Left lung (tissue), 10 donors: ENCODE measurements around the gene TMEM143. TPM values are rescaled to one million over a fixed set of nuclear protein-coding genes. Genes with fewer than 3 reads are reported as not detected.
A peak's percentile ranks its signal among the peaks of the same experiment; 100 is the strongest.

Experiments
- ATAC-seq: fragments of 200-7000 bp; cut with Tn5 transposase; one replicate; pipeline ENCODE4 v1.9.1; 2020; ENCODE audit warnings: moderate library complexity
- DNase-seq, 4 donors: peaks; one replicate each; pipeline ENCODE4 v3.0.0-alpha.2; 2013 to 2020
- H3K27ac ChIP-seq, 2 donors: fragments of 200-600 bp; sonication (generic) in 1 of 2; one replicate each; pipeline versions ENCODE4 v1.5.0 to v1.8.0; 2020 to 2021
- H3K27me3 ChIP-seq, 2 donors: fragments of 200-600 bp; sonication (generic) in 1 of 2; one replicate each; pipeline versions ENCODE4 v1.5.0 to v1.8.0; 2020 to 2021
- H3K36me3 ChIP-seq, 2 donors: fragments of 200-600 bp; sonication (generic) in 1 of 2; one replicate each; pipeline versions ENCODE4 v1.5.0 to v1.8.0; 2020 to 2021
- H3K4me1 ChIP-seq, 2 donors: fragments of 200-600 bp; one replicate each; pipeline ENCODE4 v1.8.0; 2021
- H3K4me3 ChIP-seq, 2 donors: fragments of 200-600 bp; sonication (generic) in 1 of 2; one replicate each; pipeline versions ENCODE4 v1.5.0 to v1.8.0; 2020 to 2021; ENCODE audit warnings: mild to moderate bottlenecking in 1 of 2
- H3K9me3 ChIP-seq, 2 donors: fragments of 200-600 bp; sonication (generic) in 1 of 2; one replicate each; pipeline versions ENCODE4 v1.5.0 to v1.8.0; 2020 to 2021
- CTCF ChIP-seq, 2 donors: fragments of 200-600 bp; sonication (generic) in 1 of 2; IDR thresholded peaks; one replicate each; pipeline versions ENCODE4 v1.5.0 to v1.8.0; 2021; ENCODE audit warnings: antibody characterized with exemption in 2 of 2
- intact Hi-C, 2 donors: fragments of 100-400 bp; cut with DNase I; formaldehyde crosslinking; loops; one replicate each; pipeline versions ENCODE4 v1.11.2 to v1.14.2; 2022
- polyA plus RNA-seq, 6 donors: library from polyadenylated mRNA; unstranded; fragments of 120-200 nt; gene quantifications; one replicate each; pipeline ENCODE4 v1.2.1, GENCODE V29; 2013; ENCODE audit not compliant: insufficient read length in 6 of 6
- total RNA-seq, 2 donors: library from RNA; stranded (reverse); fragmentation: NEBNext Ultra II Directional; extraction: Animal tissue kit (Norgen Biotek cat#: 25700); gene quantifications; one replicate each; pipeline ENCODE4 v1.2.1, GENCODE V29; 2021
- donor health status: DM: no; HTN: yes; CAD: no.
- donor health status: DM: no; HTN: no; CAD: no.

TMEM143 gene
- total and polyA plus RNA-seq, 8 donors, result 7.5 to 10.6 (median 9.3) TPM

- intact Hi-C loops, result no loop called here
- peak overlapping the region; percentile 88 to 92 for H3K27ac ChIP-seq
These were observed 31.4 kb downstream of the TMEM143 start for GRCh38 chr19:48332351-48332661.

GRCh38 chr19:48330012-48330681 is 33.6 kb downstream of the TMEM143 start:
- Histone ChIP-seq H3K27me3 (no peaks in the 10 kb centered on the region), H3K9me3 (no peaks in the 10 kb centered on the region), H3K27ac (peak overlapping the region; percentile 84 to 88), H3K4me3 (peak overlapping the region; percentile 42 to 68), H3K36me3 (peaks cover 0 to 43% of the 10 kb centered on the region in 2 donors), H3K4me1 (peaks cover 15 to 95% of the 10 kb centered on the region in 2 donors)
- peak; percentile 39 to 90 (median 79) for DNase-seq
- ATAC-seq, result peak; percentile 56
- intact Hi-C loops, result no loop called here
- TF ChIP-seq CTCF (IDR thresholded peaks at IDR 0.05), result no peak

More at GRCh38 chr19:48332351-48332661, 31.4 kb downstream of the TMEM143 start:
- peaks cover 0 to 41% of the 10 kb centered on the region in 2 donors for H3K36me3 ChIP-seq
- no peaks in the 10 kb centered on the region for H3K27me3 ChIP-seq
- H3K9me3 ChIP-seq, result no peaks in the 10 kb centered on the region
- peaks cover 12 to 75% of the 10 kb centered on the region in 2 donors for H3K4me1 ChIP-seq
- ATAC-seq, result no peak
- peak overlapping the region in 1 of 2 donors; percentile 45 for H3K4me3 ChIP-seq
- no peak for DNase-seq
- TF ChIP-seq CTCF (IDR thresholded peaks at IDR 0.05), result no peak

- DNase-seq, result peak in 1 of 4 donors; percentile 36
- Histone ChIP-seq H3K27ac (peak overlapping the region in 1 of 2 donors; percentile 88), H3K4me1 (peaks cover 15 to 99% of the 10 kb centered on the region in 2 donors), H3K9me3 (no peaks in the 10 kb centered on the region), H3K4me3 (peak overlapping the region in 1 of 2 donors; percentile 68), H3K27me3 (no peaks in the 10 kb centered on the region), H3K36me3 (peaks cover 0 to 43% of the 10 kb centered on the region in 2 donors)
- no peak for ATAC-seq
- intact Hi-C loops, result no loop called here
- no peak for TF ChIP-seq CTCF (IDR thresholded peaks at IDR 0.05)
These were observed 34.4 kb downstream of the TMEM143 start for GRCh38 chr19:48329167-48329891.

- peaks cover 0 to 32% of the 10 kb centered on the region in 2 donors for H3K36me3 ChIP-seq
- intact Hi-C loops, result no loop called here
- no peaks in the 10 kb centered on the region for H3K9me3 ChIP-seq
- H3K27me3 ChIP-seq, result no peaks in the 10 kb centered on the region
- DNase-seq, result peak; percentile 84 to 91 (median 88)
- H3K4me1 ChIP-seq, result peaks cover 15 to 91% of the 10 kb centered on the region in 2 donors
- no peak for TF ChIP-seq CTCF (IDR thresholded peaks at IDR 0.05)
- H3K27ac ChIP-seq, result peak within 1 kb of the TSS; percentile 91 to 99
- peak within 1 kb of the TSS; percentile 57 to 68 for H3K4me3 ChIP-seq
- ATAC-seq, result peak; percentile 28
These were observed 38.4 kb downstream of the TMEM143 start, which contains the start of gene EMP3 for GRCh38 chr19:48325265-48325910. Gene EMP3, plus strand, starts transcription at chr19:48325552. Its CDS starts 1,293 bp downstream, at chr19:48326845.
